GM04504 (cell line): ENCODE measurements around the gene INPP4A.
A peak's percentile ranks its signal among the peaks of the same experiment; 100 is the strongest.

ENCODE experiments used
- DNase-seq: peaks from one replicate; pipeline ENCODE4 v3.0.0-alpha.2; 2012; ENCODE audit warnings: low read depth

Gene INPP4A

DNA sequence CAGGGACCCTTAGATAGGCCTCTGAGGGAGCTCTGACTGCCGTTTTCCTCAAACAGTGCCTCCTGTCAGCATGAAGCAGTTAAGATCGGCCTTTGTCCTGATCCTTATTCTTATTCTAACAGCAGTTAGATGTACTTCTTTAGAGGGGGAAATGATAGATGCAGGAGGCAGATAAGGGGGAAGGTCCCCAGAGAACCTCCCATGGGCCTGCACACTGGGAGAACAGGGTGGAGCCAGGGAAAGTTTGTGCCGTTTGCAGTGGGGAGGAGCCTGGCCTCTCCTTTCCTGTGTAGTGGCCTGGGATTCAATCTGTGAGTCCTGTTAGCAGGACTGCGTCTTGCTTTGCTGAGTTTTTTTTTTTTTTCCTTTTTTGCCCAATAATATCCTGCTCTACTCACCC, 7.9 kb upstream of the INPP4A start:
- no peak for DNase-seq

- DNase-seq: no peak
Measured at GRCh38 chr2:98438190-98439133, 6.2 kb upstream of the INPP4A start.

- no peak for DNase-seq
Measured at GRCh38 chr2:98441706-98442450, 2.8 kb upstream of the INPP4A start.

DNA sequence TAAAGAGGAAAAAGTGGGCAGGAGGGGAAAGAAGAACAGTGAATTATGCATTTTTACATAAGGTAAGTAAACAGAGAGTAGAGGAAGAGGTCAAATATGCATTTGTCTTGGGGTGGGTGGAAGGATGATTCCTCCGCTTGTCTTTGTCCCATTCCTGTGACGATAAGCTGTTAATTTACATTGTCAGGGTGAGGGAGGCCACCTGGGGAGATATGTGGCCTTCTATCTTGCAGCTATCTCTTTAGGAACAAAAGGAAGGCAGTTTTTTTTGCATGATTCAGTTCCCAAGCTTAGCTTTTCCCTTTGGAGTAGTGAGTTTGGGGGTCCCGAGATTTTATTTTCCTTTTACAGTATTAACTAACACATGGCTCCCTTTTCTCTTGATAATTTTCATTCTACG, 2.2 kb upstream of the INPP4A start:
- no peak for DNase-seq

GRCh38 chr2:98445177-98445682, 572 bp downstream of the INPP4A start:
- no peak for DNase-seq

DNA sequence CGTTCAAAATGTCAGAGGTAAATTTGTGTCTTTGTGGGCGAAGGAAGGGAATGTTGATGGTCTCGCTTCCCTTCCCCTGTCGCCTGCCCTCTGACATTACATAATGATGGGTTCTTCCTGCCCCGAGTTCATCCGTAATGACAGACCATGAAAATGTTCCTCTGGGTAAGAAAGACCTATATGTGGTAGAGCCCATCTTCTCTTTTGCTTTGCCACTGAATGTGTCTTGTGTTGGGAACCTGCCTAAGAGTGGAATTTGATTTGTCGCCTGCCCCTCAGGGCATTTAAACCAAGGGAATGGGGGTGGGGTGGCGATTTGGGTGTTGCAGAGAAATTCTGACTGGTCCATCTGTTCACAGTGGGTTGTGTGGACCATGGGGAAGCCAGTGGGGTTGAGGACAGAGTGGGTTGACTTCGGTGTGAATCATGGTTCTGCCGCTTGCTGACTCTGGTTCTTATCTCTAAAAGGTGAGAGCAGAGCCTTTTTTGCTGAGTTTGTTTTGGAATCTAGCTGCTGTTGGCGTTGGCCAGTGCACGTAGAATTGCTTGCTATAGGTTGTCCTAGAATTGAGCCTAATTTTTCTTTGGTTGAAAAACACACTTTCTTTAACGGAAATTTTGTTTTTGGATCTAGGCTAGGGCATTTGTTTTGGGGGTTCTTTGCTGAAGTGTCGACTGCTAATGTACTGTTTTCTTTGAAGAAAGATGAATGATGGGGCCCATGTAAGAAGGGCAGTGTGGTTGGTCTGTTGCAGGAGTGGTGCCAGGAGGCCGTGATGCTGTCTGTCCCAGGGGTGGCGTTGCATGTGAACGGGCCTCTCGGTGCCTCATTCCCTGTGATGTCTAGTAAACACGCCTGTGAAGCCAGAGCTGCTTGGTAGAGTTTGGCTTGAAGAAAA, 1.3 kb downstream of the INPP4A start:
- no peak for DNase-seq

DNA sequence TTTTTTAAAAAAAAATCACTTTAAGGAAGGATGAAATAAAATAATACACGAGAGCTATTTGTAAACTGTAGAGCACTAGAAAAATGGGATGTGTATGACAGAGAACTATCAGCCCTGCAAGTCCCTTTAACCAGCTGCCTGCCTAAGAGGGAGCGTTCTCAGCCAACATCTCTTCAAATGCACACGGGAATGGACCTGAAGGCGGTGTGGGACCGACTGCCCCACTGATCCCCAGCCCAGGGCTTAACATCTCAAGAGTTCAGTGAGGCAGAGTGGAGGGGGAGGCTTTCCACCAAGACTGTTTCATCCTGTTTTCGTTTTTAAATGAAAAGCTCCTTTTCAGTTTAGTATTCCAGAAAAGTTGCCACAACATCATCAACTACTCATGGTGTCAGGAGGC, 2.2 kb downstream of the INPP4A start:
- no peak for DNase-seq

- DNase-seq: no peak
Measured at GRCh38 chr2:98448441-98449145, 3.9 kb downstream of the INPP4A start.

GRCh38 chr2:98452396-98453027, 7.9 kb downstream of the INPP4A start:
- no peak for DNase-seq

- no peak for DNase-seq
Measured at GRCh38 chr2:98453083-98453482, 8.4 kb downstream of the INPP4A start.

GRCh38 chr2:98453531-98453930, 8.9 kb downstream of the INPP4A start:
- no peak for DNase-seq

GRCh38 chr2:98454073-98454472, 9.4 kb downstream of the INPP4A start:
- no peak for DNase-seq

DNA sequence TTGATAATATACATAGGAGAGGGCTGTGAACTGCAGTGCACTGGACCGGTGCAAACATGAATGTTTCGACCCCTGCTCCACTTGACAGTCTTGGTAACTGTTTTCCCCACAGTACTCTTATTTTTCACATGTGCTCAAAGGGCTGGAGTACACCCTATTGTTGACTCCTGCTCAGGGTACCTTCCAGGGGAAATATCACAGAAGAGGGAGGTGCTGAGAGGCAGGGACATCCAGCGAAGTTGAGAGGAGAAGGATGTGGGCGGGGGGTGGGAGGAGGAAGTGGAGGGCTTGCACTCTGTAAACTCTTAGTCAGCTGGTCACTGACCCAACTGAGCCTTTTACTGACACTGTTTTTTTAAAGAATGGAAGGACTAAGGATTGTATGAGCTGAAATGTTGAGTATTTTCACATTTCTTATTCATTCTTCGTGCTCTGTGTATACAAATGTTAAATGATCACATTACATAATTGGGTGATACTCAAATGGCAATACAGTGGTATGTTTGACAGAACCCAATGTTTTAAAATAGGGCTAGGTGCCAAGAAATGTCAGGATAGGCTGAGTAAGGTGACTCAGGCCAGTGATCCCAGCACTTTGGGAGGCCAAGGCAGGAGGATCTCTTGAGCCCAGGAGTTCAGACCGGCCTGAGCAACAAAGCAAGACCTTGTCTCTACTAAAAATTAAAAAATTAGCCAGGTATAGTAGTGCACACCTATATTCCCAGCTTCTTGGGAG, 10.0 kb downstream of the INPP4A start:
- DNase-seq: no peak

DNA sequence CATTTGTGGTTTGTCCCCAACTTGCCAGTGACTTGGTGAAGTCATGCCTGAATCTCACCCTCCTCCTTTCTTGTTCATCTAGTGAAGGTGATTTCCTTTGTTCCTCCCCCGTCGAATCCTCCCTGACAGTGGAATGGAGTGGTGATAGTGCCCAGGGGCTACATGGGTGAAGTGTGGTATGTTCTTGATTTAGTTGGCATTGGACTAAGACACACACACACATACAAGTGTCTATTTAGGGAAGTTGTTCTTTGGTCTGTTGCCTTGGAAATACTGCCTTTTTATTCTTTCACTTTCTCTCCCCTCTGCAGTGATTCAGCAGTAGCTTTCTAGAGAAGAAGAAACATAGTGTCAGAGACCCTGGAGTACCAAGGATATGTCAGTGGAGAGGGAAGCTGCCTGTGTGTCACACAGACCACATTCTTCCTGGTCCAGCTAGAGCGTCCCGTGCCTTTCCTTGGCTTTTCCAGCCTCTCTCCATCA, 10.9 kb downstream of the INPP4A start:
- no peak for DNase-seq

GRCh38 chr2:98457045-98457696, 12.5 kb downstream of the INPP4A start:
- peak; percentile 89 for DNase-seq

- no peak for DNase-seq
Measured at GRCh38 chr2:98458207-98458606, 13.5 kb downstream of the INPP4A start.

GRCh38 chr2:98458667-98459380, 14.2 kb downstream of the INPP4A start:
- DNase-seq: no peak

DNA sequence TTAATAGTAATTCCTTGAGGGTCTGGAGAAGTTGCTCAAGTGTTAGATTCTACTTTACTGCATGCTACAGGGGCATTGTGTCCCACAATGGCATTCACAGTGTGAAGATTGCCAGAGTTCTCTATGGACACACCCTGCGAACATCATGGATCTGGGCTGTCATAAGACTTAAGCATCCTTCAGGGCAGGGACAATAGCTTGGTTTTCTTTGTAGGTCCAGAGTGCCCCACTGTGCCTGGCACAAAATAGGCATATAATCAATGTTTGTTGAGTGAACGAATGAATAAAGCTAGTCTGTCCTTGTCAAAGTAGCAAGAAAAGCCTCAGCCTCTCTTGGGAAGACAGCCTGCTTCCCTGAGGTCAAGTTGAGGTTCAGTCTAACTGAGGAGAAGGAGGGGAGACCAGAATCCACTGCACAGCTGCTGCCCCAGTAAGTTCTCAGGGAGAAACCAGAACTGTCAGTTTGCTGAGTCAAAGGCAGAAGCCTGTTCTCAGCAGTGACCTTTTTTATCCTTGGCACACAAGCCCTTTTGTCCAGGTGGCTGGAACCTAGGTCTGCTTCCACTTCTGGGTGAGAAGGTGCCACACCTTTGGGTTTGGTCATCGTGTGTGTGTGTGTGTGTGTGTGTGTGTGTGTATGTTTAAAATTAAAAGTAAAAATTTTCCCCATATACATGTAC, 15.0 kb downstream of the INPP4A start:
- no peak for DNase-seq
